BJ (cell line): ENCODE results near the gene KLHL30. TPM values are rescaled to one million over a fixed set of nuclear protein-coding genes. Genes with fewer than 3 reads are reported as not detected.

Experiments
- CTCF ChIA-PET: fragments of 350-600 bp; formaldehyde crosslinking; extraction: SDS; loops from one replicate; lab custom pipeline; 2021; ENCODE audit warnings: antibody characterized with exemption, inconsistent platforms; lab: Yijun Ruan, JAX
- POLR2A ChIA-PET: fragments of 300-600 bp; sonication (Branson Sonifier 250); formaldehyde crosslinking; extraction: SDS; loops from one replicate; lab custom pipeline; 2021; ENCODE audit warnings: antibody characterized with exemption; lab: Charles Lee
- DNase-seq: peaks from one replicate; pipeline ENCODE4 v3.0.0-alpha.2; 2011; ENCODE audit warnings: low read depth
- H3K27me3 ChIP-seq: 2 replicates; pipeline ENCODE4 v1.6.0; 2011; ENCODE audit warnings: low read length; ENCODE audit not compliant: control insufficient read depth, insufficient read depth
- H3K36me3 ChIP-seq: 2 replicates; pipeline ENCODE4 v1.5.1; 2011; ENCODE audit warnings: low read length; ENCODE audit not compliant: control insufficient read depth, insufficient read depth
- H3K4me3 ChIP-seq: 2 replicates; pipeline ENCODE4 v1.5.1; 2011; ENCODE audit warnings: low read depth, mild to moderate bottlenecking, control low read depth, low read length
- polyA minus RNA-seq: library from RNA; depleted of rRNA, polyadenylated mRNA; stranded (reverse); fragments of >200 nt; gene quantifications from 2 replicates; pipeline ENCODE4 v1.2.3, GENCODE V29; 2011; rRNA and poly(A)+ RNA removed
- polyA plus RNA-seq: library from polyadenylated mRNA; depleted of rRNA; stranded (reverse); fragments of >200 nt; gene quantifications from 2 replicates; pipeline ENCODE4 v1.2.3, GENCODE V29; 2011; rRNA removed
- TF ChIP-seq, protein P1 (sequence below): IDR thresholded peaks from 2 replicates; pipeline ENCODE4 v1.5.1; 2011; ENCODE audit warnings: low read depth, mild to moderate bottlenecking, control low read depth, inconsistent platforms, low read length, moderate library complexity; ENCODE audit not compliant: insufficient read depth

Gene KLHL30, protein sequence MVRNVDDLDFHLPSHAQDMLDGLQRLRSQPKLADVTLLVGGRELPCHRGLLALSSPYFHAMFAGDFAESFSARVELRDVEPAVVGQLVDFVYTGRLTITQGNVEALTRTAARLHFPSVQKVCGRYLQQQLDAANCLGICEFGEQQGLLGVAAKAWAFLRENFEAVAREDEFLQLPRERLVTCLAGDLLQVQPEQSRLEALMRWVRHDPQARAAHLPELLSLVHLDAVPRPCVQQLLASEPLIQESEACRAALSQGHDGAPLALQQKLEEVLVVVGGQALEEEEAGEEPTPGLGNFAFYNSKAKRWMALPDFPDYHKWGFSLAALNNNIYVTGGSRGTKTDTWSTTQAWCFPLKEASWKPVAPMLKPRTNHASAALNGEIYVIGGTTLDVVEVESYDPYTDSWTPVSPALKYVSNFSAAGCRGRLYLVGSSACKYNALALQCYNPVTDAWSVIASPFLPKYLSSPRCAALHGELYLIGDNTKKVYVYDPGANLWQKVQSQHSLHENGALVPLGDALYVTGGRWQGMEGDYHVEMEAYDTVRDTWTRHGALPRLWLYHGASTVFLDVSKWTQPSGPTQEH
- polyA plus RNA-seq, result 0.29 and 0.58 TPM in 2 replicates
- 0.57 and 1.6 TPM in 2 replicates for polyA minus RNA-seq

DNA sequence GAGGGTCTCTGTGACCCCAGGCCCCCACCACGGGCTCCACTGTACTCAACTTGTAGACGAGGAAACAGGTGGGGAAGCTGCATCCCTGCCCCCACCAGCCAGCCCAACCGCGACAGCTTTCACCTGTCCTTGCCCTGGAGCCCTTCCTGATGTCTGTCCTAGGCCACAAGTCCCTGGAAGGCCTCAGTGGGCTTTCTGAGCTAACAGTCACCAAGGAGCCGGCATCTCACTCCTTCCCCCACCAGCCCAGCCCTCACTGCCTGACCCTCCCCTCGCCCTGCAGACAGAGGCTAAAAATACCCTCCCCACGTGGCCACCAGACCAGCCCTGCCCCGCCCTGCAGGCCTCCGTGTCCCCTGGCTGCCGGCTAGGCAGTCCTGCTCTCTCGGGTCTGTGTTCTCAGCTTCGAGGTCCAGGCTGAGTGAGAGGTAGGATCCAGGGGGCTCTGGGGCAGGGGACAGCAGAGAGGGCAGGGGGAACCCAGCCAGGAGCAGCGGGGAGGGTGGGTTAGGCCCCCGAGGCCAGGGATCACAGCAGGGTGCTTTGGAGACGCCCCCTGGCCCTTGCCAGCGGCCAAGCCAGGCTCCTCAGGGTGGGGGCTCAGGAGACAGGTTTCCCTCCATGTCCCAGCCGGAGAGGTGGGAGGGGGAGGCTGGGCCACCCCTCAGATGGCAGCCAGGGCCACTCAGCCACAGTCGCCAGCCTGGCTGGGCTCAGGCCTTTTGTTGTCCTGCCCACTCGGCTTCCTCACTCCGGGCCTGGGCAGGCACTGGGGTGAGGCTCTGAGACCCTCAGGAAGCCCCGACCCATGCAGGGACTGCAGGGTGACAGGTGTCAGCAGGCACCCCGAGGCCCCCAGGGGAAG is at the start of gene KLHL30:
TSS of gene KLHL30 (plus strand) at position 338 of the 865 bp plus-strand sequence. CDS start 2,087 bp downstream, outside the sequence.
- CTCF ChIA-PET, result interaction anchor here (1.3 to 1.8 kb wide), 2 partner anchors 11 to 114 kb away, joined by 3 to 5 read pairs; no protein-coding TSS in a partner anchor
- H3K27me3 ChIP-seq, result no peaks in the 10 kb centered on the region
- TF ChIP-seq, protein P1, sequence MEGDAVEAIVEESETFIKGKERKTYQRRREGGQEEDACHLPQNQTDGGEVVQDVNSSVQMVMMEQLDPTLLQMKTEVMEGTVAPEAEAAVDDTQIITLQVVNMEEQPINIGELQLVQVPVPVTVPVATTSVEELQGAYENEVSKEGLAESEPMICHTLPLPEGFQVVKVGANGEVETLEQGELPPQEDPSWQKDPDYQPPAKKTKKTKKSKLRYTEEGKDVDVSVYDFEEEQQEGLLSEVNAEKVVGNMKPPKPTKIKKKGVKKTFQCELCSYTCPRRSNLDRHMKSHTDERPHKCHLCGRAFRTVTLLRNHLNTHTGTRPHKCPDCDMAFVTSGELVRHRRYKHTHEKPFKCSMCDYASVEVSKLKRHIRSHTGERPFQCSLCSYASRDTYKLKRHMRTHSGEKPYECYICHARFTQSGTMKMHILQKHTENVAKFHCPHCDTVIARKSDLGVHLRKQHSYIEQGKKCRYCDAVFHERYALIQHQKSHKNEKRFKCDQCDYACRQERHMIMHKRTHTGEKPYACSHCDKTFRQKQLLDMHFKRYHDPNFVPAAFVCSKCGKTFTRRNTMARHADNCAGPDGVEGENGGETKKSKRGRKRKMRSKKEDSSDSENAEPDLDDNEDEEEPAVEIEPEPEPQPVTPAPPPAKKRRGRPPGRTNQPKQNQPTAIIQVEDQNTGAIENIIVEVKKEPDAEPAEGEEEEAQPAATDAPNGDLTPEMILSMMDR, result no peak
- H3K36me3 ChIP-seq, result no peaks in the 10 kb centered on the region
- no peak for DNase-seq
- POLR2A ChIA-PET, result no interaction called here
- no peak within 1 kb of the TSS for H3K4me3 ChIP-seq

DNA sequence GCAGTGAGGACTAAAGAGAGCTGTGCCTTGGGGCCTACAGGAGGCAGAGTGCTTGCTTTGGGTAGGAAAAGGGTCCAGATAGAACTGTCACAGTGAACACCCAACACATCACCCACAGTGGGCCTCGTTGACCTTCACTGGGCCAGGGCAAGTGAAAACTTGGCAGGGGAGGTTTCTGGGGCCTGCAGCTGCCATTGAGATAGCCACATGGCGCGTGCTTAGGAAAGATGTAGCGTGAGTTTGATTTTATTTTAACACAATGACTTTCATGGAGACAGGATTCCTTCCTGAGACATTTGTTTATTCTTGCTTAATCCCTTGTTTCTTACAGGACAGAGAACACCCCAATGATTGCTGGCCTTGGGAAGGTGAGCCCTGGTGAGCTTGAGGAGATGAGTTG is 47.6 kb upstream of the KLHL30 start:
- CTCF ChIA-PET, result interaction anchor here (0.5 kb wide), 1 partner anchor 55 kb away, joined by 3 read pairs; no protein-coding TSS in a partner anchor
- TF ChIP-seq, protein P1, result no peak
- no peak overlapping the region for H3K4me3 ChIP-seq
- no peak for DNase-seq
- POLR2A ChIA-PET, result no interaction called here
- no peaks in the 10 kb centered on the region for H3K36me3 ChIP-seq
- no peaks in the 10 kb centered on the region for H3K27me3 ChIP-seq

DNA sequence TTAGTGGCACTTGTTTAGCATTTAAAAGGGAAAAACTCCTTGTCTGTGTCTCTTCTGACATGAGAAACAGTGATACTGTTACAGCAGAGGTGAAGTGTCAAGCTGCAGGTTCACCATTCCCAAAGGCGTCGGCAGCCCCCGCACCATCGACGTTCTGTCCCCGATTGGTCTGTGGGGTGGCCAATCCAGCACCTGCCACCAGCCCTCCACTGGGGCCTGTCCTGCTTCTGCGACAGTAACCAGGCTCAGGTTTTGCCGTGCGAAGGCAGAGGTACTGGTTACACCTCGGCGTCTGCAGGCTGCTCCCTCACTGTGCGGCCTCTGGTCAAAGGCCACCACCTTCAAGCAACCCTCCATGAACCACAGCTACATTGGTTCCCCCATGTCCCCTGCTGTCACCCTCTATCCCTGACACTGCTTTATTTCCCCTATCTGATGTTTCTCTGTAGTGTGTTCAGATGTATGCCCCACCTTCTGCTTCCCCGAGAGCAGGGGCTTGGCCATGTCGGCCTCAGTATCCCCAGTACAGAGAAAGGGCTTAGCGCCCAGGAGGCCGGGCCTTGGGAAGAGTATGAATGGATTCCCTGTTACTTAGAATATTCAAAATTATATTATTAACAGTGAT is 46.9 kb upstream of the KLHL30 start:
- CTCF ChIA-PET, result no interaction called here
- H3K4me3 ChIP-seq, result no peak overlapping the region
- H3K36me3 ChIP-seq, result no peaks in the 10 kb centered on the region
- DNase-seq, result no peak
- POLR2A ChIA-PET, result no interaction called here
- H3K27me3 ChIP-seq, result no peaks in the 10 kb centered on the region
- TF ChIP-seq, protein P1, result no peak

DNA sequence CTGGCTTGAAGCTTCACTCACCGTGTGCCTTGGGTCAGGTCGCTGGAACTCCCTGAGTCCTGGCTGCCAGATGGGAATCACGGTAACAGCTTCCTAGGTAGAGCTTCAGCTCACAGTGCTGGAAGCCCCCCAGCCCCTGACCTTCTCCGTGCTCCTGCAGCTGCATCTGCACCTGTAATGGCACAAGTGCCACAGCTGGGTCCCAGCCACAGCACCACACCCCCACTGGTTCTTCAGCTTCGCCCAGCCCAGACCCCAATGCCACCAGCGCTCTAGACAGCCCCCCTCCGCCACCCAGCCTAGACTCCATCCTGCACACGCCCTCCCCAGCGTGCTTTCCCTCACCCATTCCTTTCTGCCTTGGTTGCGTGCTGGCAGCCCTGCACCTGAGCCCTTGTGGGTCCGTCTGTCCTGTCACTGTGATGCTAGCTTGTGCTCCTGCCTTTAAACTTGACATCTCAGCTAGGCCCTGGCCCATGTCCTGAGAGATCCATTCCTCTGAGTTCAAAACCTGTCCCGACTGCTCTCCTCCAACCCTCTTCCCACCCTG is 45.9 kb upstream of the KLHL30 start:
- DNase-seq, result no peak
- no peak overlapping the region for H3K4me3 ChIP-seq
- no peaks in the 10 kb centered on the region for H3K27me3 ChIP-seq
- CTCF ChIA-PET, result no interaction called here
- H3K36me3 ChIP-seq, result no peaks in the 10 kb centered on the region
- POLR2A ChIA-PET, result no interaction called here
- TF ChIP-seq, protein P1, result no peak
